ENCODE results near the gene RALGAPB. TPM values are rescaled to one million over a fixed set of nuclear protein-coding genes. Genes with fewer than 3 reads are reported as not detected.

The RALGAPB gene
- total RNA-seq, 2 donors from 2014 or later: 45.6 to 50.6 TPM

DNA sequence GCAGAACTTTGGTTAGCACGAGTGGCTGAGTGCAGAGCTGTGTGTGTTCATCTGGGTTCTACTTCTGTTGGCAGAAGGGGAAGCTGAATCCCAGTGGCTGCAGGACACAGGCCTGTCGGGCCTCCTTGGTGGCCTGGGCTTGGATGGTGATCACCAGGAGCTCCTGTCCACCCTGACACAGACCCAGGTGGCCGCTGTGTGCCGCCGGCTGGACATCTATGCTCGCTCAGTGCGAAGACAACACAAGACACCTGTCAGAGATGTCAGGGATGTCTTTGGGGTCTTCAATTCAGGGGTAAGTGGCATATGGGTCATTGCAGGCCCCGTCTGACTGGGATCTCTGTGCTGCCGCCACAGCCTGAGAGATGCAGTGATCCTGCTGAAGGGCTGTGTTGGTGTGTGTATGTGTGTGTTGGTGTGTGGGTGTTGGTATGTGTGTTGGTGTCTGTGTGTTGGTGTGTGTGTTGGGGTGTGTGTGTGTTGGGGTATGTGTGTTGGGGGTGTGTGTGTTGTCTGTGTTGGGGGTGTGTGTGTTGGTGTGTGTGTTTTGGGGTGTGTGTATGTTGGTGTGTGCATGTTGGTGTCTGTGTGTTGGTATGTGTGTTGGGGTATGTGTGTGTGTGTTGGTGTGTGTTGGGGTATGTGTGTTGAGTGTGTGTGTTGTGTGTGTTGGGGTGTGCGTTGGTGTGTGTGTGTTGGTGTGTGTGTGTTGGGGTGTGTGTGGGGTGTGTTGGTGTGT is 154.4 kb downstream of the RALGAPB start:
- Histone ChIP-seq H3K36me3 (no peaks in the 10 kb centered on the region), H3K4me1 (replicated peaks) (no peaks in the 10 kb centered on the region), H3K4me3 (no peak overlapping the region), H3K9me3 (no peaks in the 10 kb centered on the region), H3K27me3 (replicated peaks; ENCODE audit: insufficient read depth) (no peaks in the 10 kb centered on the region), H3K27ac (no peak overlapping the region)
- no peak for TF ChIP-seq CTCF (IDR thresholded peaks at IDR 0.05)
- no peak for DNase-seq (ENCODE audit: low spot score)
- WGBS: 87% methylated on average over 10 of the region's 10 CpGs
- intact Hi-C loops (cut with DNase I): no loop called here

MicroRNAs encoded within 50 kb of the gene (microRNA counts, 767-probe panel; counts per million panel counts)
- microRNA hsa-miR-548o-3p: 0 to 431 counts per million in 2 donors

Small RNA genes within 50 kb of the gene (microRNA-seq; reads per million reads assigned to microRNA genes)
- not detected for gene MIR548O2

Small RNA genes within 50 kb of the gene (small RNA-seq; reads per million reads assigned to genes)
- 0 reads per million in 2 donors for gene MIR548O2
- 0 reads per million in 2 donors for gene RF00056
- 19.4 to 32.7 reads per million in 2 donors for gene SNORA60
- 5.8 to 33.6 reads per million in 2 donors for gene SNORA71A
- gene SNORA71B: 7.8 to 15.0 reads per million in 2 donors
- gene SNORA71C: 0 to 0.91 reads per million in 2 donors
- gene SNORA71D: 139 to 532 reads per million in 2 donors
- 0 reads per million in 2 donors for gene SNORA71E

Other genes with a start within 250 kb of the RALGAPB start
- 10 to 100 TPM in 1 of 2 donors, 1 to 10 TPM in 1; 5.0 to 10.8 TPM for gene KIAA1755, start 212.1 kb upstream of the RALGAPB start, total RNA-seq
- 1 to 10 TPM in 1 of 2 donors, under 1 TPM in 1; 0.41 to 4.5 TPM for gene BPI, start 168.7 kb upstream of the RALGAPB start, total RNA-seq
- gene LBP, start 126.4 kb upstream of the RALGAPB start, total RNA-seq: 1 to 10 TPM in 1 of 2 donors, not detected in 1; 1.1 TPM
- gene SNHG17, start 37.5 kb upstream of the RALGAPB start, total RNA-seq: 10 to 100 TPM; 21.8 to 28.2 TPM
- gene ADIG, start 108.4 kb downstream of the RALGAPB start, total RNA-seq: not detected
- gene ARHGAP40, start 129.0 kb downstream of the RALGAPB start, total RNA-seq: 1 to 10 TPM in 1 of 2 donors, under 1 TPM in 1; 0.85 to 4.5 TPM